ENCODE results near the gene WDR90. TPM values are rescaled to one million over a fixed set of nuclear protein-coding genes. Genes with fewer than 3 reads are reported as not detected.

The WDR90 gene
- total and polyA plus RNA-seq, 8 donors, result 19.9 to 114 (median 30.5) TPM

- Histone ChIP-seq H3K36me3 (no peaks in the 10 kb centered on the region), H3K27ac (no peak overlapping the region), H3K9me3 (peaks cover 0 to 5% (median 0%) of the 10 kb centered on the region in 4 donors), H3K4me1 (peaks cover 0 to 32% (median 22%) of the 10 kb centered on the region in 4 donors), H3K4me3 (no peak overlapping the region), H3K27me3 (no peaks in the 10 kb centered on the region)
- 62 to 66% (median 63%) methylated on average over 10 of the region's 10 CpGs for WGBS, 5 donors
- no peak for DNase-seq
- intact Hi-C loops (cut with DNase I; ENCODE audit: low total_unique reads), result no loop called here
- TF ChIP-seq EP300 (IDR thresholded peaks at IDR 0.05) (no peak), CTCF (IDR thresholded peaks at IDR 0.05) (no peak), POLR2AphosphoS5 (IDR thresholded peaks at IDR 0.05) (no peak), POLR2A (IDR thresholded peaks at IDR 0.05) (no peak)
Observed at GRCh38 chr16:608019-608418, 41.1 kb upstream of the WDR90 start.

- Histone ChIP-seq H3K4me1 (peaks cover 0 to 32% (median 22%) of the 10 kb centered on the region in 4 donors), H3K4me3 (no peak overlapping the region), H3K36me3 (peaks cover 0 to 10% (median 3%) of the 10 kb centered on the region in 4 donors), H3K9me3 (peaks cover 0 to 5% (median 0%) of the 10 kb centered on the region in 4 donors), H3K27me3 (no peaks in the 10 kb centered on the region), H3K27ac (no peak overlapping the region)
- TF ChIP-seq POLR2AphosphoS5 (IDR thresholded peaks at IDR 0.05) (no peak), POLR2A (IDR thresholded peaks at IDR 0.05) (no peak), CTCF (IDR thresholded peaks at IDR 0.05) (no peak), EP300 (IDR thresholded peaks at IDR 0.05) (no peak)
- WGBS, 5 donors, result 88 to 93% (median 92%) methylated on average over 13 of the region's 13 CpGs
- DNase-seq, result no peak
- intact Hi-C loops (cut with DNase I; ENCODE audit: low total_unique reads), result no loop called here
Observed at GRCh38 chr16:609316-609715, 39.8 kb upstream of the WDR90 start.

- intact Hi-C loops (cut with DNase I; ENCODE audit: low total_unique reads), result no loop called here
- Histone ChIP-seq H3K27ac (peak overlapping the region in 3 of 5 donors; percentile 0 to 16 (median 5)), H3K36me3 (peaks cover 0 to 14% (median 3%) of the 10 kb centered on the region in 4 donors), H3K27me3 (no peaks in the 10 kb centered on the region), H3K9me3 (peaks cover 0 to 4% (median 0%) of the 10 kb centered on the region in 4 donors), H3K4me1 (peaks cover 0 to 32% (median 22%) of the 10 kb centered on the region in 4 donors), H3K4me3 (no peak overlapping the region)
- 88 to 93% (median 90%) methylated on average over 8 to 14 of the region's 14 CpGs for WGBS, 5 donors
- no peak for DNase-seq
- TF ChIP-seq POLR2AphosphoS5 (IDR thresholded peaks at IDR 0.05), result no peak
- TF ChIP-seq EP300 (IDR thresholded peaks at IDR 0.05), result no peak
- no peak for TF ChIP-seq CTCF (IDR thresholded peaks at IDR 0.05)
- no peak for TF ChIP-seq POLR2A (IDR thresholded peaks at IDR 0.05)
Observed at GRCh38 chr16:609984-610383, 39.2 kb upstream of the WDR90 start.

GRCh38 chr16:610513-611381 lies 38.4 kb upstream of the WDR90 start:
- intact Hi-C loops (cut with DNase I; ENCODE audit: low total_unique reads), result no loop called here
- 39 to 61% (median 52%) methylated on average over 5 to 28 of the region's 28 CpGs for WGBS, 5 donors
- TF ChIP-seq POLR2AphosphoS5 (IDR thresholded peaks at IDR 0.05), result peak in 1 of 3 donors; percentile 43
- TF ChIP-seq CTCF (IDR thresholded peaks at IDR 0.05), result peak in 5 of 7 experiments; percentile 59 to 80 (median 76)
- TF ChIP-seq EP300 (IDR thresholded peaks at IDR 0.05), result no peak
- no peaks in the 10 kb centered on the region for H3K27me3 ChIP-seq
- H3K27ac ChIP-seq, result peak overlapping the region in 2 of 5 donors; percentile 0 to 16
- peaks cover 0 to 14% (median 3%) of the 10 kb centered on the region in 4 donors for H3K36me3 ChIP-seq
- DNase-seq, result peak; percentile 73 to 77
- H3K4me1 ChIP-seq, result peaks cover 0 to 32% (median 22%) of the 10 kb centered on the region in 4 donors
- no peaks in the 10 kb centered on the region for H3K9me3 ChIP-seq
- H3K4me3 ChIP-seq, result no peak overlapping the region

Data from stomach (tissue), 9 donors.